ENCODE results near the gene TSC2.
"Not testable (repeated sequence)": the region's sequence is repeated elsewhere in the genome, so short reads cannot be mapped to it uniquely, and the experiment has no call there.

DNA sequence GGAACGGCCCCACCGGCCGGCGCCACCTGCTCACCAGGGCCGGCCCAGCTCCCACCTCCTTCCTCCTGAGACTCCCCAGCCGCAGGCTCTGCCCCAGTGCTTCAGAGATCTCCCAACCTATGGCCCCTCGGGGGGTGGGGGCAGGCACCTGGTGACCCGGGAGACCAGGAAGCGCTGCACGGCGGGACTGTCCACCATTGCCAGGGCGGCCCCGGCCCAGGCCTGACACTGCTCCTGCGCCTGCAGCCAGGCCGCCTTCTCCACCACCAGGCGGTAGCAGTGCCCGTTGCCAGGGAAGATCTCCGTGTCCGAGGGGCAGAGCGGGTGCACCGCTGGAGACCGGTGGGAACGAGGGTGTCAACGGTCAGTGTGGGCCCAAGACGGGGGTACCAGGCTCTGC is 69.6 kb downstream of the TSC2 start:
- TF ChIP-seq POLR2A, SPI1 (IDR thresholded peaks at IDR 0.05; ENCODE audit: low read depth, low read length): not testable (repeated sequence)
